SU-DHL-6 (cell line): Measurements from ENCODE around the gene USH1C.

Source experiments
- EZH2phosphoT487 ChIP-seq: fragments of 200-600 bp; sonication (generic), shearing (Covaris generic); conservative IDR thresholded peaks from 2 replicates; pipeline ENCODE4 v1.6.1; 2018; ENCODE audit warnings: mild to moderate bottlenecking, antibody characterized with exemption, low read length, moderate library complexity, mixed read lengths
- TF ChIP-seq, protein P1 (sequence below): fragments of 200-600 bp; sonication (generic); IDR thresholded peaks from one replicate; pipeline ENCODE4 v1.5.1; 2017; ENCODE audit warnings: antibody characterized with exemption, mild to moderate bottlenecking, low read length, moderate library complexity; ENCODE audit not compliant: insufficient read depth, poor library complexity, severe bottlenecking

DNA sequence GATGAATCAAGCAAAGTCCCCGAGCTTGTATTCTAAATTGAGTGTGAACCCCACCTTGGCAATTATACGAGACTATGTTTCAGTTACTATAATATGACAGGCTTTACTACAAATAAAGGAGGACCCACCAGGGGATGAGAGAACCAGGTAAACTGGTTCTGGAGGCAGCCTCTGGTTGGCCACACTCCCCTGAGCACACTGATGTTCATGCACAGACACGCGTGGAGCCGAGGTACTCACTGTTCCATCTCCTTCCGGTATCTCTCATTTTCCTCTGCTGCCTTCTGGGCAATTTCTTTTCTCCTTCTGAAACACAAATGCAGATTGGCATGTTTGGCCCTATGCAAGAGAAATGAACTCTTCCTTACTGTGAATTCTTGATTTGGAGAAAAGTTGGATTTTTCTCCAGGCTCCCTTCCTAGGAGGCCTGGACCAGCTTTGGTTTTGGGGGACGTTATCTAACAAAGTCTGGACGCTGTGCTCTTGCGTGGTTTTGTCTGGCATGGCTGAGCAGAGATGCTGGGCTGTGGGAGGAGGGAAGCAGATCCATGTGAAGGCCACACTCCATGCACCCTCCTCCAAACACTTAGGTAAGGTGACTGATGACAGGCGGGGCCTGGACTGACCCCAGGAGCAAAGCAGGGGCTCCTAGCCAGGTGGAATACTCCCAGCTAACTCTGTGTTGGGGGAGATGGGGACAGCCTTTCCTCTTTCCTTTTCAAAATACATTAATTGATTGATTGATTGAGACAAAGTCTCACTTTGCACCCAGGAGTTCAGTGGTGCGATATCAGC lies 22.9 kb downstream of the USH1C start:
- TF ChIP-seq, protein P1, sequence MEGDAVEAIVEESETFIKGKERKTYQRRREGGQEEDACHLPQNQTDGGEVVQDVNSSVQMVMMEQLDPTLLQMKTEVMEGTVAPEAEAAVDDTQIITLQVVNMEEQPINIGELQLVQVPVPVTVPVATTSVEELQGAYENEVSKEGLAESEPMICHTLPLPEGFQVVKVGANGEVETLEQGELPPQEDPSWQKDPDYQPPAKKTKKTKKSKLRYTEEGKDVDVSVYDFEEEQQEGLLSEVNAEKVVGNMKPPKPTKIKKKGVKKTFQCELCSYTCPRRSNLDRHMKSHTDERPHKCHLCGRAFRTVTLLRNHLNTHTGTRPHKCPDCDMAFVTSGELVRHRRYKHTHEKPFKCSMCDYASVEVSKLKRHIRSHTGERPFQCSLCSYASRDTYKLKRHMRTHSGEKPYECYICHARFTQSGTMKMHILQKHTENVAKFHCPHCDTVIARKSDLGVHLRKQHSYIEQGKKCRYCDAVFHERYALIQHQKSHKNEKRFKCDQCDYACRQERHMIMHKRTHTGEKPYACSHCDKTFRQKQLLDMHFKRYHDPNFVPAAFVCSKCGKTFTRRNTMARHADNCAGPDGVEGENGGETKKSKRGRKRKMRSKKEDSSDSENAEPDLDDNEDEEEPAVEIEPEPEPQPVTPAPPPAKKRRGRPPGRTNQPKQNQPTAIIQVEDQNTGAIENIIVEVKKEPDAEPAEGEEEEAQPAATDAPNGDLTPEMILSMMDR: no peak
- TF ChIP-seq EZH2phosphoT487: no peak
